ENCODE measurements around the gene MXRA8. TPM values are rescaled to one million over a fixed set of nuclear protein-coding genes. Genes with fewer than 3 reads are reported as not detected.

MXRA8 gene
- total RNA-seq, 2 donors from 2014 or later: 28.3 to 29.2 TPM

- Histone ChIP-seq H3K27ac (ENCODE audit: low read depth, low read length) (peak within 1 kb of the TSS; percentile 24), H3K9me3 (ENCODE audit: control insufficient read depth, low read length) (no peaks in the 10 kb centered on the region), H3K4me3 (ENCODE audit: low read length) (peak within 1 kb of the TSS; percentile 86), H3K36me3 (ENCODE audit: control insufficient read depth, insufficient read depth, low read length) (peaks cover under 1% of the 10 kb centered on the region), H3K27me3 (ENCODE audit: control insufficient read depth, insufficient read depth, low read length, poor library complexity, severe bottlenecking) (no peaks in the 10 kb centered on the region), H3K9ac (ENCODE audit: extremely low read depth, low read length, poor library complexity, severe bottlenecking) (peak within 1 kb of the TSS; percentile 51), H3K4me1 (ENCODE audit: control insufficient read depth, insufficient read depth, low read length) (no peaks in the 10 kb centered on the region)
- Mint-ChIP-seq H3K4me3 (peak within 1 kb of the TSS; percentile 59), H3K36me3 (ENCODE audit: low read depth) (peaks cover 3% of the 10 kb centered on the region), H3K27me3 (ENCODE audit: insufficient read depth) (no peaks in the 10 kb centered on the region), H3K4me1 (peaks cover 5% of the 10 kb centered on the region), H3K9me3 (no peaks in the 10 kb centered on the region), H3K27ac (peak within 1 kb of the TSS; percentile 11)
- WGBS, 2 experiments (ENCODE audit: insufficient coverage in 1 of 2, insufficient read length in 1 of 2): 1 to 3% methylated on average over 30 to 84 of the region's 84 CpGs
- DNase-seq: peak; percentile 97
- TF ChIP-seq CTCF (conservative IDR thresholded peaks at IDR 0.05): no peak
Observed at GRCh38 chr1:1324524-1325287, 33.6 kb downstream of the MXRA8 start, which contains the start of the genes CPTP and INTS11. Gene CPTP, plus strand, starts transcription at chr1:1324802. Its CDS starts 2,109 bp downstream, at chr1:1326911. Gene INTS11, minus strand, starts transcription at chr1:1324660. Its CDS starts 52 bp downstream, at chr1:1324608.

- Mint-ChIP-seq H3K4me1 (peaks cover 5% of the 10 kb centered on the region), H3K36me3 (ENCODE audit: low read depth) (peaks cover 9% of the 10 kb centered on the region), H3K27ac (no peak overlapping the region), H3K4me3 (peak overlapping the region; percentile 59), H3K27me3 (ENCODE audit: insufficient read depth) (no peaks in the 10 kb centered on the region), H3K9me3 (no peaks in the 10 kb centered on the region)
- Histone ChIP-seq H3K27ac (ENCODE audit: low read depth, low read length) (peak overlapping the region; percentile 24), H3K4me1 (ENCODE audit: control insufficient read depth, insufficient read depth, low read length) (no peaks in the 10 kb centered on the region), H3K4me3 (ENCODE audit: low read length) (peak overlapping the region; percentile 78), H3K27me3 (ENCODE audit: control insufficient read depth, insufficient read depth, low read length, poor library complexity, severe bottlenecking) (no peaks in the 10 kb centered on the region), H3K36me3 (ENCODE audit: control insufficient read depth, insufficient read depth, low read length) (peaks cover 6% of the 10 kb centered on the region), H3K9ac (ENCODE audit: extremely low read depth, low read length, poor library complexity, severe bottlenecking) (peak overlapping the region; percentile 51), H3K9me3 (ENCODE audit: control insufficient read depth, low read length) (no peaks in the 10 kb centered on the region)
- 0% methylated on average over 5 to 40 of the region's 41 CpGs for WGBS, 2 experiments (ENCODE audit: insufficient coverage in 1 of 2, insufficient read length in 1 of 2)
- no peak for TF ChIP-seq CTCF (conservative IDR thresholded peaks at IDR 0.05)
- no peak for DNase-seq
Observed at GRCh38 chr1:1324084-1324523, 34.3 kb downstream of the MXRA8 start.

DNA sequence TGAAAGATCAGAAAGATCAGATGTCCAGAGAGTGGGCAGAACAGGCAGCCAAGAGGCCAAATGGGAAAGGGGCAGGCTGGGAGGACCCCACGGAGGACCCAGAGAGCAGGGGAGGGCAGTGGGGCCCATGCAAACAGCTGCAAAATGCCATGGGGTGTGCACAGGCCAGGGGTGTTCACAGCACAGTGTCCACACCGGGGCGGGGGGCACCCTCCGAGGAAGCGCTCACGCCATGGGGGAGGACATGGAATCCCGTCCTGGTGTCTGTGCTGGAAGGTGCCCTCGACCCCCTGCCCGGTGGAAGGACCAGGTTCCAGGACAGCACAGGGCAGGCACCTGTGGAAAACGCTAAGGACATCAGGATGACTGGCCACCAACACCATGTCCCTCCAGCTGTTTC lies 35.4 kb downstream of the MXRA8 start:
- H3K36me3 ChIP-seq (ENCODE audit: control insufficient read depth, insufficient read depth, low read length): peaks cover 16% of the 10 kb centered on the region
- TF ChIP-seq CTCF (conservative IDR thresholded peaks at IDR 0.05): no peak

More for the DNA sequence above, 35.4 kb downstream of the MXRA8 start:
- Mint-ChIP-seq H3K9me3 (no peaks in the 10 kb centered on the region), H3K27ac (no peak overlapping the region), H3K36me3 (ENCODE audit: low read depth) (peaks cover 17% of the 10 kb centered on the region), H3K27me3 (ENCODE audit: insufficient read depth) (no peaks in the 10 kb centered on the region), H3K4me3 (peak overlapping the region; percentile 59), H3K4me1 (peaks cover 5% of the 10 kb centered on the region)
- Histone ChIP-seq H3K4me1 (ENCODE audit: control insufficient read depth, insufficient read depth, low read length) (no peaks in the 10 kb centered on the region), H3K9ac (ENCODE audit: extremely low read depth, low read length, poor library complexity, severe bottlenecking) (no peak overlapping the region), H3K9me3 (ENCODE audit: control insufficient read depth, low read length) (no peaks in the 10 kb centered on the region), H3K27me3 (ENCODE audit: control insufficient read depth, insufficient read depth, low read length, poor library complexity, severe bottlenecking) (no peaks in the 10 kb centered on the region), H3K4me3 (ENCODE audit: low read length) (no peak overlapping the region), H3K27ac (ENCODE audit: low read depth, low read length) (no peak overlapping the region)
- 95% methylated on average over 8 to 10 of the region's 10 CpGs for WGBS, 2 experiments (ENCODE audit: insufficient coverage in 1 of 2, insufficient read length in 1 of 2)
- no peak for DNase-seq

Measured in endodermal cell (in vitro differentiated cells).